NT2/D1 (cell line): ENCODE results near the gene ADCY9.

Experiments
- SUZ12 ChIP-seq: IDR thresholded peaks from 2 replicates; pipeline ENCODE4 v1.6.1; 2011; ENCODE audit not compliant: insufficient read length, insufficient read depth; ENCODE audit errors: extremely low read depth
- YY1 ChIP-seq: IDR thresholded peaks from 2 replicates; pipeline ENCODE4 v1.6.1; 2011; ENCODE audit not compliant: insufficient read length, insufficient read depth
- ZNF274 ChIP-seq: IDR thresholded peaks from 2 replicates; pipeline ENCODE4 v1.6.1; 2011; ENCODE audit warnings: mild to moderate bottlenecking, low read depth, low read length

GRCh38 chr16:4064950-4065352 lies 51.3 kb downstream of the ADCY9 start:
- TF ChIP-seq ZNF274 (no peak), SUZ12 (no peak), YY1 (no peak)
